Inflammatory macrophage treated with lipopolysaccharide for 1 hour (primary cell): ENCODE measurements around the gene CTAG2.
"Not testable (repeated sequence)": the region's sequence is repeated elsewhere in the genome, so short reads cannot be mapped to it uniquely, and the experiment has no call there.

Experiments used
- DNase-seq, 2 donors: peaks; one replicate each; pipeline ENCODE4 v3.0.0-alpha.2; 2020 to 2022

CTAG2 gene

DNA sequence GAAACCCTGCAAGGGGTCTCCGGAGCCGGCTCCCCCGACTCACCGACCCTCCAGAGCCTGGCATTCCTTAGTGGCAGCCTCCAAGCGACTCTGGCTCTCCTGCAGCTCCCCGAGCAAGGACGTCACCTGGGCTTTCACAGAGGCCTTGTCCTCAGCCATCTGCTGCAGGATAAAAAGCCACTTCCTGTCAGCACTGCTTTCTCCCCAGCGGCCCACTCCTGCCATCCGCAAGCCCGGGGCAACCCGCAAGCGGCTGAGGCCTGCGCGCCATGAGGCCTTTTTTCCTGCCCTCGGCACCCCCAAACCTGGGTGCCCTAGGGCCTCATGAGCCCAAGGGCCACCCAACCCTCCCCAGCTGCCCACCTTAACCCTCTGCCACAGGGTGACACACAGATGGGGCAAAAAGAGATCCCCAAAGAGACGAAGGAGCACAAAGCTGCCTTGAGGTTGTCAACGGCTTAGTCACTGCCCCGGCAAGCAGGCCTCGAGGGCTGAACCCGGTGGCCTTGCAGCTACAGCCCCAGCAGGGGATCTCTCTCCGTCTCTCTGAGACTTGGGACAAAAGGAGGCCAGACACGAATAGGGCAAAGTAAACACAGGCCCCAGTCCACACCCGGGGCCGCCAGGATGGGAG is 7.5 kb downstream of the CTAG2 start:
- DNase-seq = not testable (repeated sequence)

DNA sequence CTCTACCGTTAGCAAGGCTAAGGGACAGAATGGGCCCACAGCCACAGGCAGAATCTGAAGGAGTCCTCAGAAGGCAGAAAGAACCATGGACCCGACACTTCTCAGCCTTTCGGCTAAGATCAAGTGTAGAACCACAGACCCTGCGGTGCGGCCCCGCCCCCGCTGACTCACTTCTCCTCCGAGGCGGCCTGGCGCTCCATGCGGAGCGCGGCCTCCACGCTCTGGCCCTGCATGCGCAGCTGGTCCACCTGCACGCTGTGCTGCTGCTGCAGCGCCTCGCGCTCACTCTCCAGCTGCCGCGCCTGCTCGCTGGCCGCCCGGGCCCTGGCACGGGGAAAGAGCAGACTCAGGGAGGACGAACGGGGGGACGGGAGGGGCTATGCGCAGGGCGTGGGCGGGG is 9.7 kb downstream of the CTAG2 start:
- DNase-seq = not testable (repeated sequence)

- not testable (repeated sequence) for DNase-seq
Measured at GRCh38 chrX:154641740-154642139, 11.6 kb downstream of the CTAG2 start.

- DNase-seq = not testable (repeated sequence)
Measured at GRCh38 chrX:154633661-154634060, 19.7 kb downstream of the CTAG2 start.

- DNase-seq = not testable (repeated sequence)
Measured at GRCh38 chrX:154630949-154631348, 22.4 kb downstream of the CTAG2 start.

DNA sequence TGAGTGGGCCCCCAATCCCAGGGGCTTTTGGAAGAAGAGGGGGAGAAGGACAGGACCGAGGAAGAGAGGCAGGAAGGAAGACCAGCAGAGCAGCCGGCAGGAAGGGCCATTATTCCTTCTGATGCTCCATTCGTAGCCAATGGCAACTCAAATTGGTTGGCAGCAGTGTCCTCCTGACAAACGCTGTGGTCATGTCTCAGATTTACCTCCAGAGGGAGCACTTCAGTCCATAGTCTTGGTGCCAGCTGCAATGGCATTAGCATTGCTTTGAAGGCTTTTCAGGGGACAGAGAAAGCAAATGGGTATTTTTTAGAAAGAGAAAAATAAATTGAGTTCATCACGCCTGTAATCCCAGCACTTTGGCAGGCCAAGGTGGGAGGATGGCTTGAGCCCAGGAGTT is 24.4 kb downstream of the CTAG2 start:
- DNase-seq = not testable (repeated sequence)

GRCh38 chrX:154620767-154621414 is 32.5 kb downstream of the CTAG2 start:
- DNase-seq = not testable (repeated sequence)

DNA sequence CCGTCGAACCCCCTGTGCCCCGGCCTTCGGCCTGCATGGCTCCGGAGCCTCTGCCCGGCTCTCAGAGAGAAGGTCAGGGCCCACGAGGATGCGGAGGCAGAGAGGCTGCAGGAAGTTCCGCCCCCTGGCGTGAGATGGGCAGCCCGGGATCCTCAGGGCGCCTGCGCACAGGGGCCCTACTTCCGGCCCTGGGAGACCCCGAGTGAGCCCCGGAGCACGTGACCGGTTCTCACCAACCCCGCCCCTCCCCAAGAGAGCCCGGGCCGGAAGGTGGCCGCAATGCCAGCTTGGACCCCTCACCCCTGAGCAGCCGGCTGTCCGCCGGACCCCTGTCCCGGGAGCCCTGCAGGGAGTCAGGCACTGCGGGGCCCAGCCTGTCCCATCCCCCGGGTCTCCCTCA is 34.2 kb downstream of the CTAG2 start, which contains the start of gene CTAG1B:
Gene CTAG1B, minus strand, starts transcription at position 101 of the 400 bp plus-strand sequence. Its CDS starts 64 bp downstream, at position 37.
- not testable (repeated sequence) for DNase-seq

GRCh38 chrX:154613586-154613985 is 39.8 kb downstream of the CTAG2 start:
- DNase-seq = not testable (repeated sequence)

DNA sequence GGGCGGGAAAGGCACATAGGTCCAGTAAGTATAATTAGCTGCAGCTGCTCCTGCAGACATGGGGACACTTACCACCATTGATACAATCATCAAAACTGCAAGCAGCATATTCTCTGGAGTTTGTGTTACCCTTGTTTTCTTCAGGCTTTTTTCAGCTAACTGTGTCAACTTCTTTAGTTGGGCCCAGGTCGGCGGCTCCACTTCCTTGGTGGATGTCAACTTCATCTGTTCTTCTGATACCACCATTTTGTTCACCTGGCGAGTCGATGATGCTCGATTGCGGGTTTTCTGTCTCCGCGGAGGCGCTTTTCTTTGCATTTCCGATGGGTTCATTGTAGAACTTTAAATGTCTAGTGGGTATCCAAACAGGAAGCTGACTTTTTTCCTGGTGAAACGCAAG is 42.2 kb downstream of the CTAG2 start:
- not testable (repeated sequence) for DNase-seq

DNA sequence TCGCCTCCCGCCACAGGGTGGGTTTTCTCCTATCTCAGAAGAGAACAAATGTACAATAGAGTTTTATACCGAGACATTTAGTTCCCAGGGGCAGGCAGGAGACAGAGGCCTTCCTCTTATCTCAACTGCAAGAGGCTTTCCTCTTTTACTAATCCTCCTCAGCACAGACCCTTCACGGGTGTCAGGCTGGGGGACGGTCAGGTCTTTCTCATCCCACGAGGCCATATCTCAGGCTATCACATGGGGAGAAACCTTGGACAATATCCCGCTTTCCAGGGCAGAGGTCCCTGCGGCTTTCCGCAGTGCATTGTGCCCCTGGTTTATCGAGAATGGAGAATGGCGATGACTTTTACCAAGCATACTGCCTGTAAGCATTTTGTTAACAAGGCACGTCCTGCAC is 44.6 kb downstream of the CTAG2 start:
- not testable (repeated sequence) for DNase-seq

GRCh38 chrX:154607976-154608375 is 45.4 kb downstream of the CTAG2 start:
- not testable (repeated sequence) for DNase-seq

- DNase-seq = no peak
Measured at GRCh38 chrX:154607370-154607769, 46.0 kb downstream of the CTAG2 start.

DNA sequence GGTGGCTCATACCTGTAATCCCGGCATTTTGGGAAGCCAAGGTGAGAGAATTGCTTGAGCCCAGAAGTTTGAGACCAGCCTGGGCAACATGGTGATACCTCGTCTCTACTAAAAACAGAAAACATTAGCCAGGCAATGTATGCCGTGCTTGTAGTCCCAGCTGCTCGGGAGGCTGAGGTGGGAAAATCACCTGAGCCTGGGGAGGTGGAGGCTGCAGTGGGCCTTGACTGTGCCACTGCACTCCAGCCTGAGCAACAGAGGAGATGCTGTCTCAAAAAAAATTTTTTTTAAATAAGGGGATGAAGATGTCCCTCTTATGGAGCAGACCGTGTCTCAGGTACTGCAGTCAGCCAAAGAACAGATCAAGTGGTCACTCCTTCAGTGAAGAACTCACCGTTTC is 47.8 kb downstream of the CTAG2 start:
- DNase-seq = no peak

GRCh38 chrX:154603438-154604430 is 49.6 kb downstream of the CTAG2 start:
- DNase-seq = no peak

- DNase-seq = no peak
Measured at GRCh38 chrX:154602766-154603437, 50.5 kb downstream of the CTAG2 start.

DNA sequence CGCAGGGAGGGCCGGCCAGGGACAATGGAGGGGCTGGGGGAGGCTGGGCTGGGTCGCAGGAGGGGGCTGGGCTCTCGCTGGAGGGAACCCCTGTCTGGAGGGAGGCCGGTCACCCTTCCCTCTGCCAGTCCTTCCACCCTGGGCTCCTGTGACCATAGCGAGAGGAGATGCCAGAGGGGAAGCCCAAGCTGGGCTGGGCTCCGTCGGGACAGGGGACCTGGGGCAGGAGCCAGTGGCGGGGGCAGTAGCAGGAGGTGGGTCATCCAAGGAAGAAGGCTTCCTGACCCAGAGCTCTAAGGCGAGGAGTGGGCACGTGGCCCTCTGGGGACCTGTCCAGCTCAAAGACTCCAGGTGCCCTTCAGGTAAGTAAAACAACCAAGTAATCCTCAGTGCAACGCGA is 51.2 kb downstream of the CTAG2 start:
- no peak for DNase-seq
